ENCODE data around the gene SPATS2.
"Not testable (repeated sequence)": the region's sequence is repeated elsewhere in the genome, so short reads cannot be mapped to it uniquely, and the experiment has no call there.

The SPATS2 gene

DNA sequence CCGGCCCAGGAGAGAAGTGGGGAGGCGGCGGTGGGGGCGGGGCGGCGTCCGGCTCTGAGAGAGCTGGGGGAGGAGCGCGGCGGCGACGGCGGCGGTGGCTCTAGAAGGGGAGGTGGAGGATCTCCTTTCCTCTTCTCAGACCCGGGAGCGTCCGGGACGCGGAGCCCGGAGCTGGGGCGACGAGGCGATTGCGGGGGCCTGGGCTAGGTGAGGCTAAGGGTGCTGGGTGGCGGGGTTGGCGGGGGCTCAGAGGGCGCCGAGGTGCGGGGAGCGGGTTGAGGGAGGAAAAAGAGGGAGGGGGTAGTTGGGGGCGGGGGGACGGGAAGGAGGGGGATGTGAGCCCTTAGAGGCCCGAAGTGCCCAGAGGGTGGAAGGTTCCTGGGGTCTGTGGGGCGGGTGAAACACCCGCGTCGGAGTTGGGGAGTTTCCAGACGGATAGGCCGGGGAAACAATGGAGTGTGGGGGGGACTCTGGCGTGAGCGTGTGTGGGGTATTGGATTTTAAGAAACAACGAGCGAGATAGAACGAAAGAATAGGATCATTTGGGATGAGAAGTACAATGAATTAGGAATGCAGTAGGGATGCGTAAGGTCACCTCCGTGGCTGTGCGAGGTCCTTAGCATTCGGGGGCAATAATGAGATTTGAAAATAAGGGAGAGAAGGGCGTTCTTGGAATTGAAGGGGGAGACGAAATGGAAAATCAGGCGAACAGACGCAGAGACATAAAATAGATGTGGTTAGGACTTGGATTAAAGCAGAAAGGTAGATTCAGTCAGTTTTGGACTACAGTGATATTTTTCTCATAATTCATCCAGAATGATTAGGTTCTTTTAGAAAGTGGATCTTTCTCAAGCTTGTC lies at the start of gene SPATS2:
Gene SPATS2, plus strand, starts transcription at position 82 of the 859 bp plus-strand sequence. CDS start 93,551 bp downstream, outside the sequence.
- no peak for DNase-seq (ENCODE audit: extremely low read depth, low read depth)

DNA sequence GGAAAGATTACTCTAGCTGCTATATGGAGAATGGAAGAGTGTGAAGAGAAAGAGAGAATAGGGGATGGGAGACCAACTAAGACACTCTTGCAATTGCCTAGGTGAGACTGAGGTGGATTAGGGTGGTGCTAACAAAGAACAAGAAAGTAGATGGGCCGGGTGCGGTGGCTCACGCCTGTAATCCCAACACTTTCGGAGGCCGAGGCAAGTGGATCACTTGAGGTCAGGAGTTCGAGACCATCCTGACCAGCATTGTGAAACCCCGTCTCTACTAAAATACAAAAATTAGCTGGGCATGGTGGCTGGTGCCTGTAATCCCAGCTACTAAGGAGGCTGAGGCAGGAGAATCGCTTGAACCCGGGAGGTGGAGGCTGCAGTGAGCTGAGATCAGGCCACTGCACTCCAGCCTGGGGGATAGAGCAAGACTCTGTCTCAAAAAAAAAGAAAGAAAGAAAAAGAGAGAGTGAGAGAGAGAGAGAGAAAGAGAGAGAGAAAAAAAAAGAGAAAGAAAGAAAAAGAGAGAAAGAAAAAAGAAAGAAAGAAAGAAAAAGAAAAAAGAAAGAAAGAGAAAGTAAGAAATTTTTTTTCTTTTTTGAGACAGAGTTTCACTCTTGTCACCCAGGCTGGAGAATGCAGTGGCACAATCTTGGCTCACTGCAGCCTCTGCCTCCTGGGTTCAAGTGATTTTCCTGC lies 46.7 kb upstream of the SPATS2 start:
- not testable (repeated sequence) for DNase-seq (ENCODE audit: extremely low read depth, low read depth)

More for the DNA sequence above, at the start of gene SPATS2:
- TF ChIP-seq, protein P1, sequence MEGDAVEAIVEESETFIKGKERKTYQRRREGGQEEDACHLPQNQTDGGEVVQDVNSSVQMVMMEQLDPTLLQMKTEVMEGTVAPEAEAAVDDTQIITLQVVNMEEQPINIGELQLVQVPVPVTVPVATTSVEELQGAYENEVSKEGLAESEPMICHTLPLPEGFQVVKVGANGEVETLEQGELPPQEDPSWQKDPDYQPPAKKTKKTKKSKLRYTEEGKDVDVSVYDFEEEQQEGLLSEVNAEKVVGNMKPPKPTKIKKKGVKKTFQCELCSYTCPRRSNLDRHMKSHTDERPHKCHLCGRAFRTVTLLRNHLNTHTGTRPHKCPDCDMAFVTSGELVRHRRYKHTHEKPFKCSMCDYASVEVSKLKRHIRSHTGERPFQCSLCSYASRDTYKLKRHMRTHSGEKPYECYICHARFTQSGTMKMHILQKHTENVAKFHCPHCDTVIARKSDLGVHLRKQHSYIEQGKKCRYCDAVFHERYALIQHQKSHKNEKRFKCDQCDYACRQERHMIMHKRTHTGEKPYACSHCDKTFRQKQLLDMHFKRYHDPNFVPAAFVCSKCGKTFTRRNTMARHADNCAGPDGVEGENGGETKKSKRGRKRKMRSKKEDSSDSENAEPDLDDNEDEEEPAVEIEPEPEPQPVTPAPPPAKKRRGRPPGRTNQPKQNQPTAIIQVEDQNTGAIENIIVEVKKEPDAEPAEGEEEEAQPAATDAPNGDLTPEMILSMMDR (IDR thresholded peaks at IDR 0.05; ENCODE audit: low read depth, low read length) = no peak

DNA sequence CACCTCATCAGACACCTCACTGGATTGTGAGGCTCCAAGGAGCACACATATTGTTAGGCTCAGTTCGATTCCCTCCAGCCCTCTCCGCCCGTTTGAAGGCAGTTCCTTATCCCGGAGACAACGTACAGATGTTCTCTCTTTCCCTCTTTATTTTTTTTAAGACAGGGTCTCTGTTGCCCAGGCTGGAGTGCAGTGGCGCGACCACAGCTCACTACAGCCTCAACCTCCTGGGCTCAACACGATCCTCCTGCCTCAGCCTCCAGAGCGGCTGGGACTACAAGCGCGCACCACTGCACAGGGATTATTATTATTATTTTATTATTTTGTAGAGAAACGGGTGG lies 44.9 kb upstream of the SPATS2 start:
- TF ChIP-seq, protein P1 (IDR thresholded peaks at IDR 0.05; ENCODE audit: low read depth, low read length) = no peak
- no peak for DNase-seq (ENCODE audit: extremely low read depth, low read depth)

DNA sequence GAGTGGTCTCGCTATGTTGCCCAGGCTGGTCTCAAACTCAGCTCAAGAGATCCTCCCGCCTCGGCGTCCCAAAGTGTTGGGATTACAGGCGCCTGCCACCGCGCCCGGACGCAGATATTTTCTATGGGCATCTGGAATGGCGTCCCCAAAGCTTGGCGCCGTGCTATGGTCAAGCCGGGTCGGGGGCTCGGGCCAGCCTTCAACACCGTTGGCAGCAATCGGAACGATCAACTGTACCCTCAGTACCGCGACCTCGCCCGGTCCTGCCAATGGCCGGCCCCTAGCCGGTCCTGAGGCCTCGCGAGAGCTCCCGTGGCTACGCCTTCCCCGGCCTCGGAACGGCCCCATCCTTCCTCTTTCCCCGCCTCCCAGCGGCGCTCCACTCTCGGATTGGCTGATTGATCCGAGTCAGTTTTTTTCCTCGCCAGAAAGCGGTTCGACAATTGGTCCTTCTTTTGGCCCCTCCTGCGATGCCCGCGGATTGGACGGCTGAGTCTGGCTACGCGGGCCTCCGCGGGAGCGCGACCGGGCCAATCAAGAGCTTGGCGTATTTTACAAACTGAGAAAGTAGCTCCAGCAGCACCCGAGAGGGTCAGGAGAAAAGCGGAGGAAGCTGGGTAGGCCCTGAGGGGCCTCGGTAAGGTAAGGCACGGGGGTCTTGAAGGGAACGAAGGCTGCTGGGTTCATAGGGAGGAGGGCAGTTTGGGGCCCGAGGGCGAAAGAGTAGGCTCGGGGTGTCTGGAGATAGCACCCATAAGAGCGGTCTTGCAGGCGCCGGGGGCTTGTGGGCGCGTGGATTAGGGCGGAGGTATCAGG lies 44.3 kb upstream of the SPATS2 start, which contains the start of gene TROAP:
Gene TROAP, plus strand, starts transcription at position 548 of the 816 bp plus-strand sequence. CDS start 354 bp downstream, outside the sequence.
- peak; percentile 94 for DNase-seq (ENCODE audit: extremely low read depth, low read depth)
- TF ChIP-seq, protein P1 (IDR thresholded peaks at IDR 0.05; ENCODE audit: low read depth, low read length) = no peak

DNA sequence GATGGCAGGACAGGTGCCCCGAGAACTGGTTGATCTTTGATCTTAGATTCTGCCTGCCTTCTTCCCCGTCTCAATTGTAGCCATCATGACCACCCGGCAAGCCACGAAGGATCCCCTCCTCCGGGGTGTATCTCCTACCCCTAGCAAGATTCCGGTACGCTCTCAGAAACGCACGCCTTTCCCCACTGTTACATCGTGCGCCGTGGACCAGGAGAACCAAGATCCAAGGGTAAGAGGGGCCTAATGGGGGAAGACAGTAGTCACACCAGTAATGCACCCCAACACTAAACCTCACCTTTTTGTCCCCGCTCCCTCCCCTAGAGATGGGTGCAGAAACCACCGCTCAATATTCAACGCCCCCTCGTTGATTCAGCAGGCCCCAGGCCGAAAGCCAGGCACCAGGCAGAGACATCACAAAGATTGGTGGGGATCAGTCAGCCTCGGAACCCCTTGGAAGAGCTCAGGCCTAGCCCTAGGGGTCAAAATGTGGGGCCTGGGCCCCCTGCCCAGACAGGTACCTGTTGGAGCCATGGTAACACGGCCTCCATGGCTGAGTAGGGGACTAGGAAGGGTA lies 43.7 kb upstream of the SPATS2 start:
- no peak for DNase-seq (ENCODE audit: extremely low read depth, low read depth)
- TF ChIP-seq, protein P1 (IDR thresholded peaks at IDR 0.05; ENCODE audit: low read depth, low read length) = no peak

DNA sequence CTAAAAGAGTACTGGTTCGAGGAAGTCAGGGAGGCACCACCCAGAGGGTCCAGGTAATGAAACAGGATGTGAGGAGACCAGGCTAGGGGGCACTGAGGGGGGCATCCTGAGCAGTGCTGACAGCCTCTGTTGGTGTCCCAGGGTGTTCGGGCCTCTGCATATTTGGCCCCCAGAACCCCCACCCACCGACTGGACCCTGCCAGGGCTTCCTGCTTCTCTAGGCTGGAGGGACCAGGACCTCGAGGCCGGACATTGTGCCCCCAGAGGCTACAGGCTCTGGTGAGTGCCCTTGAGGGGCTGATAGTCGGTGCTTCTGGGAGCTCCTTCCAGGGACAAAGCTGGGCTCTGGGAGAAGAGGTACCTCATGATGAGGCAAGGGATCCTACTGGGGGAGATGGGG lies 41.7 kb upstream of the SPATS2 start:
- DNase-seq (ENCODE audit: extremely low read depth, low read depth) = no peak
- TF ChIP-seq, protein P1 (IDR thresholded peaks at IDR 0.05; ENCODE audit: low read depth, low read length) = no peak

DNA sequence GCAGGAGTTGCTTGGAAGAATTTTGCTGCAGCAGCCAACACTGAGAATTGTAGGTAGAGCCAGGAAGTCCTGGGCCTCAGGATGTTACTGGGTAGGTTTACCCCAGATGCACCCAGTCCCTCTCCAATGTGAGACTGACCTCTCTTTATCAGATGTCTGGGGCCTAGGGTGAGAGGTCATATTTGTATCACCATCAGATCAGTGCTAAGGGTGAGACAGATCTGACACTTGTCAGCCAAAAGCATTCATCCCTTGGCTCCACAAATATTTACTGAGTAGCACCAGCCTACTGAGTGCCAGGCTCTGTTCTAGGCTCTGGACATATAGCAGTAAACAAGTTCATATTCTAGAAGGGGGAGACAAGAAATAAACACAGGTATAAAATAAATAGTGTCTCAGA lies 39.9 kb upstream of the SPATS2 start:
- no peak for DNase-seq (ENCODE audit: extremely low read depth, low read depth)
- TF ChIP-seq, protein P1 (IDR thresholded peaks at IDR 0.05; ENCODE audit: low read depth, low read length) = no peak
